SK-N-SH (cell line): ENCODE data around the gene ALDH4A1. TPM values are rescaled to one million over a fixed set of nuclear protein-coding genes. Genes with fewer than 3 reads are reported as not detected.

ENCODE experiments used
- CTCF ChIA-PET: fragments of 300-600, 350-600 bp; formaldehyde crosslinking; extraction: SDS; loops from one replicate; lab custom pipeline; 2021; lab: Yijun Ruan, JAX
- POLR2A ChIA-PET: fragments of 350-600 bp; sonication (Branson Sonifier 250); formaldehyde crosslinking; extraction: SDS; loops from one replicate; lab custom pipeline; 2020; ENCODE audit warnings: antibody characterized with exemption, inconsistent platforms; lab: Yijun Ruan, JAX
- DNase-seq: peaks from one replicate; pipeline ENCODE4 v3.0.0; 2012
- H2AFZ ChIP-seq: fragments of 200-600 bp; sonication (generic); 2 replicates; pipeline ENCODE4 v1.8.1; 2016; ENCODE audit warnings: antibody characterized with exemption, mild to moderate bottlenecking, low read depth
- H3F3A ChIP-seq: fragments of 200-600 bp; sonication (generic); replicated peaks from 2 replicates; pipeline ENCODE3; 2016; ENCODE audit warnings: antibody characterized with exemption, mild to moderate bottlenecking; ENCODE audit not compliant: insufficient read depth
- H3K27ac ChIP-seq, 2 experiments: fragments of 200-500 bp in 1 of 2; fragments of 200-600 bp in 1 of 2; sonication (Bioruptor generic) in 1 of 2; sonication (generic), shearing (Covaris generic) in 1 of 2; 2 replicates each; pipeline versions ENCODE4 v1.5.1 to v1.6.1; 2014 to 2016; ENCODE audit warnings: low read depth in 2 of 2, inconsistent platforms in 1 of 2, low read length in 1 of 2, mild to moderate bottlenecking in 1 of 2, mixed read lengths in 1 of 2
- H3K27me3 ChIP-seq: fragments of 200-600 bp; sonication (generic), shearing (Covaris generic); 2 replicates; pipeline ENCODE4 v1.6.1; 2016; ENCODE audit warnings: mixed run types; ENCODE audit not compliant: insufficient read depth
- H3K36me3 ChIP-seq, 2 experiments: fragments of 200-500 bp in 1 of 2; fragments of 200-600 bp in 1 of 2; sonication (Bioruptor generic) in 1 of 2; sonication (generic) in 1 of 2; replicated peaks in 1 of 2; 2 replicates each; pipeline versions ENCODE3 to v1.5.1; 2014 to 2016; ENCODE audit warnings: low read length in 1 of 2, mild to moderate bottlenecking in 1 of 2; ENCODE audit not compliant: insufficient read depth in 2 of 2, control insufficient read depth in 1 of 2
- H3K4me1 ChIP-seq, 2 experiments: fragments of 200-500 bp in 1 of 2; fragments of 200-600 bp in 1 of 2; sonication (Bioruptor generic) in 1 of 2; sonication (generic), shearing (Covaris generic) in 1 of 2; 2 replicates each; pipeline versions ENCODE4 v1.5.1 to v1.6.1; 2014 to 2016; ENCODE audit warnings: low read depth in 1 of 2, low read length in 1 of 2, mixed run types in 1 of 2; ENCODE audit not compliant: insufficient read depth in 2 of 2, control insufficient read depth in 1 of 2
- H3K4me2 ChIP-seq: fragments of 200-600 bp; sonication (generic), shearing (Covaris generic); 2 replicates; pipeline ENCODE4 v1.6.1; 2017; ENCODE audit warnings: mixed run types
- H3K4me3 ChIP-seq, 2 experiments: fragments of 200-500 bp in 1 of 2; fragments of 200-600 bp in 1 of 2; sonication (Bioruptor generic) in 1 of 2; sonication (generic), shearing (Covaris generic) in 1 of 2; 2 replicates each; pipeline versions ENCODE4 v1.5.1 to v1.8.1; 2014 to 2016; ENCODE audit warnings: low read depth in 2 of 2, inconsistent platforms in 1 of 2, low read length in 1 of 2, mild to moderate bottlenecking in 1 of 2, mixed read lengths in 1 of 2, moderate library complexity in 1 of 2
- H3K79me2 ChIP-seq: fragments of 200-600 bp; sonication (generic); 2 replicates; pipeline ENCODE4 v1.8.1; 2017; ENCODE audit warnings: mild to moderate bottlenecking; ENCODE audit not compliant: insufficient read depth
- H3K9ac ChIP-seq: fragments of 200-600 bp; sonication (generic); 2 replicates; pipeline ENCODE4 v1.6.1; 2017; ENCODE audit warnings: mixed run types
- H3K9me2 ChIP-seq: fragments of 200-600 bp; sonication (generic); 2 replicates; pipeline ENCODE4 v1.6.1; 2017; ENCODE audit warnings: mixed run types
- H3K9me3 ChIP-seq: fragments of 200-600 bp; sonication (generic); 2 replicates; pipeline ENCODE4 v1.6.1; 2017; ENCODE audit warnings: mixed run types, mild to moderate bottlenecking, moderate library complexity
- H4K20me1 ChIP-seq: fragments of 200-600 bp; sonication (generic); 2 replicates; pipeline ENCODE4 v1.6.1; 2017; ENCODE audit warnings: mild to moderate bottlenecking, mixed run types; ENCODE audit not compliant: insufficient read depth
- CHD2 ChIP-seq: fragments of 150-350 bp; IDR thresholded peaks from 2 replicates; pipeline ENCODE4 v1.6.1; 2018; ENCODE audit warnings: low read length; ENCODE audit not compliant: partially characterized antibody
- EP300 ChIP-seq, 2 experiments: IDR thresholded peaks; 2 replicates each; pipeline versions ENCODE4 v1.4.0 to v1.6.1; 2012; ENCODE audit warnings: borderline replicate concordance in 1 of 2, low read depth in 1 of 2, low read length in 1 of 2
- EZH2phosphoT487 ChIP-seq: fragments of 200-600 bp; sonication (generic); IDR thresholded peaks from 2 replicates; pipeline ENCODE4 v1.6.1; 2017; ENCODE audit warnings: low read depth, mixed run types, mild to moderate bottlenecking, antibody characterized with exemption, moderate library complexity, borderline replicate concordance
- GABPA ChIP-seq: IDR thresholded peaks from 2 replicates; pipeline ENCODE4 v1.4.0; 2012; ENCODE audit warnings: low read depth, mild to moderate bottlenecking
- GATA2 ChIP-seq: sonication (generic); formaldehyde crosslinking; IDR thresholded peaks from 2 replicates; pipeline ENCODE4 v1.5.0; 2020; ENCODE audit warnings: mild to moderate bottlenecking, missing genetic modification reagents
- MEF2A ChIP-seq: IDR thresholded peaks from 2 replicates; pipeline ENCODE4 v1.4.0; 2012; ENCODE audit warnings: low read depth, borderline replicate concordance
- MXI1 ChIP-seq: IDR thresholded peaks from 2 replicates; pipeline ENCODE4 v1.6.1; 2012; ENCODE audit warnings: mild to moderate bottlenecking, low read depth, low read length, improper control_type of control experiment
- NFIC ChIP-seq: IDR thresholded peaks from 2 replicates; pipeline ENCODE4 v1.4.0; 2012; ENCODE audit warnings: borderline replicate concordance
- NRF1 ChIP-seq: IDR thresholded peaks from 2 replicates; pipeline ENCODE4 v1.6.1; 2012; ENCODE audit warnings: low read depth, mild to moderate bottlenecking, low read length
- RAD21 ChIP-seq: IDR thresholded peaks from 2 replicates; pipeline ENCODE4 v1.6.1; 2012; ENCODE audit warnings: mild to moderate bottlenecking, low read length
- RXRA ChIP-seq: IDR thresholded peaks from 2 replicates; pipeline ENCODE4 v1.4.0; 2012; ENCODE audit warnings: low read depth, mild to moderate bottlenecking, borderline replicate concordance
- SIN3A ChIP-seq: IDR thresholded peaks from 2 replicates; pipeline ENCODE4 v1.6.1; 2012; ENCODE audit warnings: low read depth, mild to moderate bottlenecking, low read length, moderate library complexity, borderline replicate concordance
- SMC3 ChIP-seq: IDR thresholded peaks from 2 replicates; pipeline ENCODE4 v1.6.1; 2012; ENCODE audit warnings: low read depth, low read length, improper control_type of control experiment
- TAF1 ChIP-seq: IDR thresholded peaks from 2 replicates; pipeline ENCODE4 v1.6.1; 2012; ENCODE audit warnings: low read depth, mild to moderate bottlenecking, low read length, moderate library complexity, borderline replicate concordance
- TCF12 ChIP-seq: IDR thresholded peaks from 2 replicates; pipeline ENCODE4 v1.4.0; 2012
- TEAD4 ChIP-seq: IDR thresholded peaks from 2 replicates; pipeline ENCODE4 v1.4.0; 2012; ENCODE audit warnings: mild to moderate bottlenecking, borderline replicate concordance; ENCODE audit not compliant: insufficient read depth
- YY1 ChIP-seq: IDR thresholded peaks from 2 replicates; pipeline ENCODE4 v1.4.0; 2012; ENCODE audit warnings: low read depth, mild to moderate bottlenecking
- whole genome bisulfite sequencing: methylation state at CpG from one replicate; pipeline ENCODE4 v1.1.6; 2017; ENCODE audit warnings: low lambda C conversion rate; 5-methylcytosine and 5-hydroxymethylcytosine counted together
- polyA plus RNA-seq, 3 experiments: library from polyadenylated mRNA; depleted of rRNA; stranded (reverse); fragments of >200 nt; gene quantifications; 2 replicates each; pipeline ENCODE4 v1.2.3, GENCODE V29; 2012
- TF ChIP-seq, protein P1 (sequence below): fragments of 200-600 bp; sonication (generic); IDR thresholded peaks from 2 replicates; pipeline ENCODE4 v1.6.1; 2017; ENCODE audit warnings: antibody characterized with exemption, mild to moderate bottlenecking, moderate library complexity
- TF ChIP-seq, protein P2 (sequence below): IDR thresholded peaks from 2 replicates; pipeline ENCODE4 v1.4.0; 2012; ENCODE audit warnings: low read depth
- TF ChIP-seq, protein P3 (sequence below): IDR thresholded peaks from 2 replicates; pipeline ENCODE4 v1.4.0; 2012; ENCODE audit warnings: low read depth, borderline replicate concordance
- TF ChIP-seq, protein P4 (sequence below): fragments of 150-350 bp; IDR thresholded peaks from 2 replicates; pipeline ENCODE4 v1.6.1; 2016; ENCODE audit warnings: mild to moderate bottlenecking, low read depth, low read length

The ALDH4A1 gene
- polyA plus RNA-seq, 1 of the 3 experiments (the other 2 are of a cell fraction), result 18.5 TPM

DNA sequence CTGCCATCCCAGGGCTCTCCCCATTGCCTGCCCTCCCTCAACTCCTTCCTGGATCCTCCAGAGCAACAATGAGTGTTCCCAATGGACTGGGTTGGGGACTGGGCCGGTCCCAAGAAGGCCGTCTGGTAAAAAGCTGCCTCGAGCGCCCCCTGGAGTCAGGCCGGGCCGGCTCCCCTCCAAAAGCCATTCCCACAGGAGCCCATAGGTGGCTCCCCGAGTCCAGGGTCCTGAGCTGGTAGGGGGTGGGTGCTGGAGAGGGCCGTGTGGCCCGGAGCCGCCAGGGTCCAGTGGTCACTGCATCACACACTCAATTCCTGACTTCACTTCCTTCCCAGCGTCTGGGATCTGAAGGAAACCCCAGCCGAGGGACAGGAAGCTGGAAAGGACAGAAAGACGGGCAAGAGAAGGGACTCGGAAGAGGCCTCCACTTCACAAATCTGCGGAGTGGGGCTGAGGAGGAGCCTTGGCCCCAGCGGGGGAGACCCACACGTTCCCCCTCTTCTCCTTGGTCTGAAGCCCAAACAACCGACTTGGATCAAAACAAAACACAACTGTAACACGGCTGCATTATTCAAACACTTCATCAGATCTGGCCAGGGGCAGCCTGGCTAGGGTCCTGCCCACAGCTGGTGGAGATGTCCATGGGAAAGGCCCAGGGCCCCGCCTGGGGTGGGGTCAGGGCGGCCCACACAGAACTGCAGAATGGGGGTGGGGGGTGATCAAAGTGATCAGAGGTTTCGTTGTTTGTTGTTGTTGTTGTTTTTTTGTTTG lies 10.9 kb upstream of the ALDH4A1 start:
- H4K20me1 ChIP-seq, result no peaks in the 10 kb centered on the region
- no peaks in the 10 kb centered on the region for H3K79me2 ChIP-seq
- H3K9me3 ChIP-seq, result no peaks in the 10 kb centered on the region
- H3K27ac ChIP-seq, result no peak overlapping the region
- no peaks in the 10 kb centered on the region for H3K27me3 ChIP-seq
- peak; percentile 95 for DNase-seq
- WGBS, result 56% methylated on average over 8 of the region's 22 CpGs
- TF ChIP-seq, protein P1, sequence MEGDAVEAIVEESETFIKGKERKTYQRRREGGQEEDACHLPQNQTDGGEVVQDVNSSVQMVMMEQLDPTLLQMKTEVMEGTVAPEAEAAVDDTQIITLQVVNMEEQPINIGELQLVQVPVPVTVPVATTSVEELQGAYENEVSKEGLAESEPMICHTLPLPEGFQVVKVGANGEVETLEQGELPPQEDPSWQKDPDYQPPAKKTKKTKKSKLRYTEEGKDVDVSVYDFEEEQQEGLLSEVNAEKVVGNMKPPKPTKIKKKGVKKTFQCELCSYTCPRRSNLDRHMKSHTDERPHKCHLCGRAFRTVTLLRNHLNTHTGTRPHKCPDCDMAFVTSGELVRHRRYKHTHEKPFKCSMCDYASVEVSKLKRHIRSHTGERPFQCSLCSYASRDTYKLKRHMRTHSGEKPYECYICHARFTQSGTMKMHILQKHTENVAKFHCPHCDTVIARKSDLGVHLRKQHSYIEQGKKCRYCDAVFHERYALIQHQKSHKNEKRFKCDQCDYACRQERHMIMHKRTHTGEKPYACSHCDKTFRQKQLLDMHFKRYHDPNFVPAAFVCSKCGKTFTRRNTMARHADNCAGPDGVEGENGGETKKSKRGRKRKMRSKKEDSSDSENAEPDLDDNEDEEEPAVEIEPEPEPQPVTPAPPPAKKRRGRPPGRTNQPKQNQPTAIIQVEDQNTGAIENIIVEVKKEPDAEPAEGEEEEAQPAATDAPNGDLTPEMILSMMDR, result peak; percentile 98
- TF ChIP-seq SIN3A (no peak), YY1 (no peak), SMC3 (peak; percentile 82), GATA2 (CRISPR knock-in tag) (no peak), GABPA (no peak), RAD21 (peak; percentile 88)
- TF ChIP-seq, protein P2, sequence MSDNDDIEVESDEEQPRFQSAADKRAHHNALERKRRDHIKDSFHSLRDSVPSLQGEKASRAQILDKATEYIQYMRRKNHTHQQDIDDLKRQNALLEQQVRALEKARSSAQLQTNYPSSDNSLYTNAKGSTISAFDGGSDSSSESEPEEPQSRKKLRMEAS, result no peak
- H3K4me3 ChIP-seq, result no peak overlapping the region; a peak in 1 of 4 replicates
- H3F3A ChIP-seq, result no peaks in the 10 kb centered on the region
- peak overlapping the region; percentile 50; the same call in 1 of the 2 replicates for H2AFZ ChIP-seq
- no peaks in the 10 kb centered on the region; a peak in 1 of 4 replicates for H3K4me1 ChIP-seq
- H3K36me3 ChIP-seq, result no peaks in the 10 kb centered on the region
- H3K9ac ChIP-seq, result no peak overlapping the region
- no peaks in the 10 kb centered on the region for H3K9me2 ChIP-seq
- CTCF ChIA-PET, result interaction anchor here (0.6 to 11.2 kb wide), 64 partner anchors 9 to 777 kb away, joined by 3 to 149 read pairs (median 5); partner anchors contain the start of genes ALDH4A1, IFFO2 and MRTO4
- POLR2A ChIA-PET, result no interaction called here
- H3K4me2 ChIP-seq, result no peak overlapping the region

DNA sequence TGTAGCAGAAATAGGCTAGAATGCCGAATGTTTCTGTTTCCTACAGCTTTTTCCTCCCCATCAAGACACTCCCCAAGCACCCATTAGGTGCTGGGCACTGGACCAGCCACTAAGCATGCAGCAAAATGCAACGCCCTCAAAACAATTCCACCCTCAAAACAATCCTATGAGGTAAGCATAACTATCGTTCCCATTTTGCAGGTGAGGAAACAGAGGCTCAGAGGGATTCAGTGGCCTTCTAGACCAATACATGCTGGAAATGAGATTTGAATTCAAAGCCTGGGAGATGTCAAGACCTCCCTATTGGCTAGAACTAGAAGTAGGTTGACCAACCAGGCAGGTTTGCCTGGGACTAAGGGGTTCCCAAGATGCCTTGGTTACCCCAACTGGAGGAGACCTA lies 10.2 kb upstream of the ALDH4A1 start:
- no peaks in the 10 kb centered on the region for H3K9me3 ChIP-seq
- CTCF ChIA-PET, result interaction anchor here (0.6 to 11.2 kb wide), 61 partner anchors 9 to 776 kb away, joined by 3 to 149 read pairs (median 5); partner anchors contain the start of genes ALDH4A1, IFFO2 and MRTO4
- H3K27me3 ChIP-seq, result no peaks in the 10 kb centered on the region
- DNase-seq, result no peak
- H3K79me2 ChIP-seq, result no peaks in the 10 kb centered on the region
- no peak overlapping the region for H3K4me2 ChIP-seq
- H3K9ac ChIP-seq, result no peak overlapping the region
- no peaks in the 10 kb centered on the region for H4K20me1 ChIP-seq
- TF ChIP-seq EP300 (IDR thresholded peaks at IDR 0.05; ENCODE audit: borderline replicate concordance in 1 of 2, low read depth in 1 of 2, low read length in 1 of 2), result no peak
- no peak for TF ChIP-seq SMC3
- TF ChIP-seq, protein P3, sequence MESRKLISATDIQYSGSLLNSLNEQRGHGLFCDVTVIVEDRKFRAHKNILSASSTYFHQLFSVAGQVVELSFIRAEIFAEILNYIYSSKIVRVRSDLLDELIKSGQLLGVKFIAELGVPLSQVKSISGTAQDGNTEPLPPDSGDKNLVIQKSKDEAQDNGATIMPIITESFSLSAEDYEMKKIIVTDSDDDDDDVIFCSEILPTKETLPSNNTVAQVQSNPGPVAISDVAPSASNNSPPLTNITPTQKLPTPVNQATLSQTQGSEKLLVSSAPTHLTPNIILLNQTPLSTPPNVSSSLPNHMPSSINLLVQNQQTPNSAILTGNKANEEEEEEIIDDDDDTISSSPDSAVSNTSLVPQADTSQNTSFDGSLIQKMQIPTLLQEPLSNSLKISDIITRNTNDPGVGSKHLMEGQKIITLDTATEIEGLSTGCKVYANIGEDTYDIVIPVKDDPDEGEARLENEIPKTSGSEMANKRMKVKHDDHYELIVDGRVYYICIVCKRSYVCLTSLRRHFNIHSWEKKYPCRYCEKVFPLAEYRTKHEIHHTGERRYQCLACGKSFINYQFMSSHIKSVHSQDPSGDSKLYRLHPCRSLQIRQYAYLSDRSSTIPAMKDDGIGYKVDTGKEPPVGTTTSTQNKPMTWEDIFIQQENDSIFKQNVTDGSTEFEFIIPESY, result no peak
- no peak for TF ChIP-seq NFIC
- no peak for TF ChIP-seq MEF2A
- no peak for TF ChIP-seq TEAD4
- TF ChIP-seq, protein P4, sequence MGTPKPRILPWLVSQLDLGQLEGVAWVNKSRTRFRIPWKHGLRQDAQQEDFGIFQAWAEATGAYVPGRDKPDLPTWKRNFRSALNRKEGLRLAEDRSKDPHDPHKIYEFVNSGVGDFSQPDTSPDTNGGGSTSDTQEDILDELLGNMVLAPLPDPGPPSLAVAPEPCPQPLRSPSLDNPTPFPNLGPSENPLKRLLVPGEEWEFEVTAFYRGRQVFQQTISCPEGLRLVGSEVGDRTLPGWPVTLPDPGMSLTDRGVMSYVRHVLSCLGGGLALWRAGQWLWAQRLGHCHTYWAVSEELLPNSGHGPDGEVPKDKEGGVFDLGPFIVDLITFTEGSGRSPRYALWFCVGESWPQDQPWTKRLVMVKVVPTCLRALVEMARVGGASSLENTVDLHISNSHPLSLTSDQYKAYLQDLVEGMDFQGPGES, result no peak
- TF ChIP-seq CHD2, result no peak
- no peak for TF ChIP-seq TCF12
- TF ChIP-seq RXRA, result no peak
- TF ChIP-seq RAD21, result no peak
- TF ChIP-seq, protein P2, result no peak
- TF ChIP-seq TAF1, result no peak
- TF ChIP-seq EZH2phosphoT487, result no peak
- no peak for TF ChIP-seq MXI1
- no peak for TF ChIP-seq SIN3A
- no peak for TF ChIP-seq NRF1
- TF ChIP-seq, all 33 proteins: peak for 0
- POLR2A ChIA-PET, result no interaction called here
- H3K4me1 ChIP-seq, result no peaks in the 10 kb centered on the region; a peak in 1 of 4 replicates
- H3K36me3 ChIP-seq, result peaks cover 0 to 2% of the 10 kb centered on the region in 2 experiments
- no peak overlapping the region for H2AFZ ChIP-seq
- no peaks in the 10 kb centered on the region for H3K9me2 ChIP-seq
- H3K27ac ChIP-seq, result no peak overlapping the region
- no peak overlapping the region for H3K4me3 ChIP-seq
- H3F3A ChIP-seq, result no peaks in the 10 kb centered on the region
- WGBS, result 91% methylated on average over 3 of the region's 3 CpGs
